MCF 10A (cell line): Measurements from ENCODE around the gene PPP6R3. TPM values are rescaled to one million over a fixed set of nuclear protein-coding genes. Genes with fewer than 3 reads are reported as not detected.

Experiments
- BruUV-seq: library from RNA; stranded (reverse); fragments of 400-500 nt; replicated peaks from 2 replicates; lab custom pipeline; 2021; lab: Mats Ljungman, UMichigan
- CTCF ChIA-PET: fragments of 300-600 bp; sonication (Branson Sonifier 250); formaldehyde crosslinking; extraction: SDS; loops from one replicate; lab custom pipeline; 2021; ENCODE audit warnings: antibody characterized with exemption, inconsistent platforms; lab: Yijun Ruan, JAX
- POLR2A ChIA-PET: fragments of 300-600, 350-650 bp; sonication (Branson Sonifier 250); formaldehyde crosslinking; extraction: SDS; loops from one replicate; lab custom pipeline; 2020; ENCODE audit warnings: antibody characterized with exemption, inconsistent platforms; lab: Yijun Ruan, JAX
- DNase-seq: peaks from one replicate; pipeline ENCODE4 v3.0.0-alpha.2; 2018; ENCODE audit not compliant: unreplicated experiment
- H3K27ac Mint-ChIP-seq: one replicate; pipeline ENCODE4 v1.8.0; 2022; ENCODE audit warnings: mild to moderate bottlenecking, low read depth, mixed read lengths; ENCODE audit not compliant: unreplicated experiment
- H3K27me3 Mint-ChIP-seq: one replicate; pipeline ENCODE4 v1.8.0; 2022; ENCODE audit warnings: mixed read lengths; ENCODE audit not compliant: insufficient read depth, unreplicated experiment
- H3K36me3 Mint-ChIP-seq: one replicate; pipeline ENCODE4 v1.8.0; 2022; ENCODE audit warnings: mild to moderate bottlenecking, moderate library complexity, mixed read lengths; ENCODE audit not compliant: insufficient read depth, unreplicated experiment
- H3K4me1 Mint-ChIP-seq: one replicate; pipeline ENCODE4 v1.8.0; 2022; ENCODE audit warnings: mixed read lengths; ENCODE audit not compliant: insufficient read depth, unreplicated experiment
- H3K4me3 Mint-ChIP-seq: one replicate; pipeline ENCODE4 v1.8.0; 2022; ENCODE audit warnings: mild to moderate bottlenecking, moderate library complexity, mixed read lengths; ENCODE audit not compliant: unreplicated experiment
- H3K9me3 Mint-ChIP-seq: one replicate; pipeline ENCODE4 v1.8.0; 2022; ENCODE audit warnings: mixed read lengths; ENCODE audit not compliant: unreplicated experiment
- intact Hi-C: fragments of 100-400 bp; cut with micrococcal nuclease; formaldehyde crosslinking; loops from 2 replicates; pipeline ENCODE4 v1.14.1; 2022
- total RNA-seq: library from RNA; stranded (reverse); gene quantifications from 2 replicates; pipeline ENCODE4 v1.2.3, GENCODE V29; 2022
- TF ChIP-seq, protein P1 (sequence below): fragments of 200-600 bp; IDR thresholded peaks from one replicate; pipeline ENCODE4 v1.8.0; 2022; ENCODE audit warnings: antibody characterized with exemption, mild to moderate bottlenecking; ENCODE audit not compliant: unreplicated experiment

The PPP6R3 gene
- total RNA-seq, 1 experiment from 2014 or later = 95.7 TPM

DNA sequence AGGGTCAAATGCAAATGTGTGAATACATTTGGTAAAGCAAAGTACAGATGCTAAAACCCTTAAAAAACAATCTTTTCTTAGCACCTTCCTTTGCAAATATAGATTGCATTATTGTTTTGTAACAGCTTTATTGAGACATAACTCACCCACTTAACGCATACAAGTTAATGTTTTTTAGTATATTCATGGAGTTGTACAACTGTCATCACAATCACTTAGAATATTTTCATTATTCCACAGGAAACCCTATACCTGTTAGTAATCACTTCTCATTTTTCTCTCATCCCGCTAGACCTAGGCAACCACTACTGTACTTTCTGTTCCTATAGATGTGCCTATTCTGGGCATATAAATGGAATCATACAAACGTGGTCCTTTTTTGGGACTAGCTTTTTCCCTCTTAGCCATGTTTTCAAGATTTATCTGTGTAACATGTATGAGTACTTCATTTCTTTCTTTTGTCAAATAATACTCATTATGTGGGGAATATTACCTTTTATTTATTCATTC is 34.7 kb downstream of the PPP6R3 start:
- no peaks in the 10 kb centered on the region for H3K9me3 Mint-ChIP-seq
- H3K4me3 Mint-ChIP-seq = no peak overlapping the region
- H3K36me3 Mint-ChIP-seq = no peaks in the 10 kb centered on the region
- H3K27ac Mint-ChIP-seq = no peak overlapping the region
- no peak for DNase-seq
- H3K27me3 Mint-ChIP-seq = no peaks in the 10 kb centered on the region
- POLR2A ChIA-PET = interaction anchor here (1.4 kb wide), 1 partner anchor 11 kb away, joined by 5 read pairs; no protein-coding TSS in a partner anchor
- BruUV-seq = no TSS peak
- peaks cover 20% of the 10 kb centered on the region for H3K4me1 Mint-ChIP-seq
- intact Hi-C loops = no loop called here
- CTCF ChIA-PET = interaction anchor here (0.7 kb wide), 1 partner anchor 18 kb away, joined by 4 read pairs; no protein-coding TSS in a partner anchor
- TF ChIP-seq, protein P1, sequence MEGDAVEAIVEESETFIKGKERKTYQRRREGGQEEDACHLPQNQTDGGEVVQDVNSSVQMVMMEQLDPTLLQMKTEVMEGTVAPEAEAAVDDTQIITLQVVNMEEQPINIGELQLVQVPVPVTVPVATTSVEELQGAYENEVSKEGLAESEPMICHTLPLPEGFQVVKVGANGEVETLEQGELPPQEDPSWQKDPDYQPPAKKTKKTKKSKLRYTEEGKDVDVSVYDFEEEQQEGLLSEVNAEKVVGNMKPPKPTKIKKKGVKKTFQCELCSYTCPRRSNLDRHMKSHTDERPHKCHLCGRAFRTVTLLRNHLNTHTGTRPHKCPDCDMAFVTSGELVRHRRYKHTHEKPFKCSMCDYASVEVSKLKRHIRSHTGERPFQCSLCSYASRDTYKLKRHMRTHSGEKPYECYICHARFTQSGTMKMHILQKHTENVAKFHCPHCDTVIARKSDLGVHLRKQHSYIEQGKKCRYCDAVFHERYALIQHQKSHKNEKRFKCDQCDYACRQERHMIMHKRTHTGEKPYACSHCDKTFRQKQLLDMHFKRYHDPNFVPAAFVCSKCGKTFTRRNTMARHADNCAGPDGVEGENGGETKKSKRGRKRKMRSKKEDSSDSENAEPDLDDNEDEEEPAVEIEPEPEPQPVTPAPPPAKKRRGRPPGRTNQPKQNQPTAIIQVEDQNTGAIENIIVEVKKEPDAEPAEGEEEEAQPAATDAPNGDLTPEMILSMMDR = no peak

DNA sequence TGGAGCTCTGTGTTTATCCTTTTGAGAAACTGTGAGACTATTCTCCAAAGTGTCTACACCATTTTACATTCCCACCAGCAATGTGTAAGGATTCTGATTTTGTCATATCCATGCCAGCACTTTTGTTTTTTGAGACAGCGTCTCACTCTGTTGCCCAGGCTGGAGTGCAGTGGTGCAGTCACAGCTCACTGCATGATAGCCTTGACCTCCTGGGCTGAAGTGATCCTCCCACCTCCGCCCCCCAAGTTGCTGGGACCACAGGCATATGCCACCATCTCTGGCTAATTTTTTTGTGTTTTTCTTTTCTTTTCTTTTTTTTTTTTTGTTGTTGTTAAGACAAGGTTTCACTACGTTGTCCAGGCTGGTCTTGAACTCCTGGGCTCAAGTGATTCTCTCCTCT is 35.3 kb downstream of the PPP6R3 start:
- Mint-ChIP-seq H3K27me3 (no peaks in the 10 kb centered on the region), H3K27ac (no peak overlapping the region)
- intact Hi-C loops = no loop called here

DNA sequence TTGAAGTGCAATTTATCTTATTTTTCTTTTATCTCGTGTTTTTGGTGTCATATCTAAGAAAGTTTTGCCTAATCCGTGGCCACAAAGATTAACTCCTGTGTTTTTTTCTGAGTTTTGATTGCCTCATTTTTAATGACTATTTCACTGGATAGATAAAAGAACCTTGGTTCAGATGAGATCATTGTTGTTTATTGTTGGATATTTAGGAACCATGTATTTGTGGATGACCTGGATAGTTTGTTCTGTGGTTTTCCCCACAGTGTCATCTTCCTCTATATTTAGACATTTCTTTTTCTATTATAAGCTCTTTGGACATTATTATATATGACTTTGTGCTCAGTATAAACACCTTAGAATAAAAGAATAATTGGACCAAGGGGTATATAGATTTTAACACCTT is 37.2 kb downstream of the PPP6R3 start:
- ChIA-PET CTCF (interaction anchor here (1.0 kb wide), 1 partner anchor 241 kb away, joined by 4 read pairs; no protein-coding TSS in a partner anchor), POLR2A (interaction anchor here (0.5 to 1.2 kb wide), 4 partner anchors 16 to 38 kb away, joined by 3 read pairs; partner anchors contain the start of gene PPP6R3)
- Mint-ChIP-seq H3K36me3 (peaks cover 13% of the 10 kb centered on the region), H3K9me3 (no peaks in the 10 kb centered on the region), H3K27ac (peak overlapping the region; percentile 35), H3K27me3 (no peaks in the 10 kb centered on the region), H3K4me3 (no peak overlapping the region), H3K4me1 (peaks cover 17% of the 10 kb centered on the region)
- no TSS peak for BruUV-seq
- no peak for DNase-seq
- intact Hi-C loops = no loop called here
- TF ChIP-seq, protein P1 = no peak

More for the DNA sequence above, 35.3 kb downstream of the PPP6R3 start:
- H3K4me3 Mint-ChIP-seq = no peak overlapping the region
- H3K9me3 Mint-ChIP-seq = no peaks in the 10 kb centered on the region
- peaks cover 4% of the 10 kb centered on the region for H3K36me3 Mint-ChIP-seq
- peaks cover 14% of the 10 kb centered on the region for H3K4me1 Mint-ChIP-seq
- BruUV-seq = no TSS peak
- POLR2A ChIA-PET = interaction anchor here (1.4 kb wide), 1 partner anchor 10 kb away, joined by 5 read pairs; no protein-coding TSS in a partner anchor
- CTCF ChIA-PET = interaction anchor here (0.7 kb wide), 1 partner anchor 17 kb away, joined by 4 read pairs; no protein-coding TSS in a partner anchor
- TF ChIP-seq, protein P1 = no peak
- DNase-seq = no peak

DNA sequence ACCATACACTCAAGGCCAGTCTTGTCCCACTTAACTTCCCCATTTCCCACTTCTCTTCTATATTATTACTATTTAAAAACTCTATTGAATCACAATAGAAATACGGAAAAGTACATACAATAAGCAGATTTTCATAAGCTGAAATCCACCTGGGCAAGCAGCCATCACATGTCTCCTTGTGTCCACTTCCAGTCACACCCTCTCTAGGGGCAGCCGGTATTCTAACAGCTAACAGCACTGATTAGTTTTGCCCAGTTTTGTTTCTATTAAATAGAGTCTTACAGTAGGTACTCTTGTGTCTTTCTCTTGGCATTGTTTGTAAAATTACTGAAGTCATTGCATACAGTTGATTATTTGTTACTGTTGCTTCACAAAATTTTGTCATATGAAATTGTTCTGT is 37.8 kb downstream of the PPP6R3 start:
- Mint-ChIP-seq H3K4me1 (peaks cover 20% of the 10 kb centered on the region), H3K36me3 (peaks cover 16% of the 10 kb centered on the region), H3K27ac (peak overlapping the region; percentile 35), H3K27me3 (no peaks in the 10 kb centered on the region), H3K4me3 (no peak overlapping the region), H3K9me3 (no peaks in the 10 kb centered on the region)
- POLR2A ChIA-PET = interaction anchor here (0.6 to 1.2 kb wide), 3 partner anchors 17 to 38 kb away, joined by 3 read pairs; partner anchors contain the start of gene PPP6R3
- TF ChIP-seq, protein P1 = no peak
- DNase-seq = peak; percentile 22
- intact Hi-C loops = no loop called here
- CTCF ChIA-PET = interaction anchor here (1.0 kb wide), 1 partner anchor 241 kb away, joined by 4 read pairs; no protein-coding TSS in a partner anchor
- no TSS peak for BruUV-seq
